ENCODE measurements around the gene VEGFC.

Gene VEGFC

DNA sequence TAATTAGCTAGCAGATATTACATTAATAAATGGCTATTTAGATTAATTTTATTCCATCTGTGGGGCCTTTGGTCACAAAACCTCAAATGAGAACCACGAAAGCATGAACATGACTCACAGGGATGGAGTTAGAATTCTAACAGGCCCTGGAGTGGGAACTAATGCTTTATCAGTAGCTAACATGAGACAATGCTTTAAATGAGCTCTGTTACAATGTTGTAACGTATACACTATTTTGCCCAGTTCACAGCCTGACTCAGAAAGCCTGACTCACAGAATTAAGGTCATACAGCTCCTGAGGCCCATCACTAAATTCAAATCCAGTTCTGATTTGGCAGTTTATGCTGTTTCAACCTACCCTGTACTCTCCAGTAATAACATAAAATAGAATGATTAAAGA lies 23.2 kb downstream of the VEGFC start:
- no peak overlapping the region for H3K27ac ChIP-seq (ENCODE audit: low read depth, low read length)
- H3K36me3 ChIP-seq (ENCODE audit: control insufficient read depth in 1 of 2, insufficient read depth in 2 of 2, low read length in 2 of 2), result no peaks in the 10 kb centered on the region
- H3K4me1 ChIP-seq (ENCODE audit: control insufficient read depth in 1 of 2, insufficient read depth in 2 of 2, low read length in 2 of 2), result no peaks in the 10 kb centered on the region
- H3K9me3 ChIP-seq (ENCODE audit: control insufficient read depth in 1 of 2, low read length in 2 of 2), result peaks cover 0 to 2% of the 10 kb centered on the region in 2 donors
- no peak overlapping the region for H3K4me3 ChIP-seq (ENCODE audit: low read depth in 1 of 2, low read length in 2 of 2)
- no peak overlapping the region for H3K9ac ChIP-seq (ENCODE audit: low read depth in 1 of 2, low read length in 2 of 2)
- no peaks in the 10 kb centered on the region for H3K27me3 ChIP-seq (ENCODE audit: control insufficient read depth in 1 of 2, insufficient read depth in 2 of 2, low read length in 2 of 2)

DNA sequence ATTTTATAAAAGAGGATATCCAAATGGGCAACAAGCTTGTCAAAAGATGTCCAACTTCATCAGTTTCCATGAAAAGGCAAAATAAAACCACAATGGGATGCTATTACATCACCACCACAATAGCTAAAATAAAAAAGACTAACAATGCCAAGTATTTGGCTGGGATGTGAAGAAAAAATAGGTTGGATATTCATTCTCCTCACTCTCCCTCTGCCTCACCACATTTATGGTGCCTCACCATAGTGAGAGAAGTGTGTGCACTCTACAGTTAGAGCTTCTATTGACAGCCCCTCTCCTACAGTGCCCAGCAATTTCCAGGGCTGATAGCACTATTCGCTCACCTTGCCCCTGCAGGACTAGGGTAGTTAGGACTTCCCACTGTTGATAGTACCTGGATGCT lies 25.5 kb downstream of the VEGFC start:
- Histone ChIP-seq H3K27me3 (ENCODE audit: control insufficient read depth in 1 of 2, insufficient read depth in 2 of 2, low read length in 2 of 2) (no peaks in the 10 kb centered on the region), H3K27ac (ENCODE audit: low read depth, low read length) (no peak overlapping the region), H3K9ac (ENCODE audit: low read depth in 1 of 2, low read length in 2 of 2) (no peak overlapping the region), H3K4me3 (ENCODE audit: low read depth in 1 of 2, low read length in 2 of 2) (no peak overlapping the region), H3K9me3 (ENCODE audit: control insufficient read depth in 1 of 2, low read length in 2 of 2) (peaks cover 0 to 2% of the 10 kb centered on the region in 2 donors), H3K36me3 (ENCODE audit: control insufficient read depth in 1 of 2, insufficient read depth in 2 of 2, low read length in 2 of 2) (no peaks in the 10 kb centered on the region), H3K4me1 (ENCODE audit: control insufficient read depth in 1 of 2, insufficient read depth in 2 of 2, low read length in 2 of 2) (no peaks in the 10 kb centered on the region)

DNA sequence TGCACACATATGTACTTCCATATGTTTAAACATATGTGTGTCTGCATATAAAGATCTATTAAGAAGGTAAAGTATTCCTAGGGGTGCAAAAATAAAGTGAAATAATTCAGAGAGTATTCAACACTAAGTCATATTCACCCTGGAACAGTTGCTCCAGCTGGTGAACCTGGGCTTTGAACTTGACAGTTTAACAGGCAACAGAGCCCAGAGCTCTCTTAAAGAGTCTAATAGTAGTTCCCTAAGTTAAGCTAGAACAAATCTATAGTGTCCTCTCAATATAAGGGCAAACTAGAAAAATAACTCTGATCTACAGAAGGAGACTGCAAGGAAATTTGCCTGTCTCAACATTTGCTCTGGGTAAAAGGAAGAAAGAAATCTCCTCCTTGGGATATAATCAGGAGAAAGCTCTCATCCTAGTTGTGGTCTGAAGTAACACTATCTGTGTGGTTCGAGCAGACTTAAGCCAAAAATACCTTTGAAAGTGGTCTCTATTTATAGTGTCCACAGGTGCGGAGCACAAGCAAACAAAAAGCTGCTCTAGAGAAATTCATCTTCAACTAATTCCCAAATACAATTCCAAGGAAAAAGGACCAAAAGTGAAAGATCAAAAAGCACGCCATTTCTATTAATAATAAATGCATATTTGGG lies 29.9 kb downstream of the VEGFC start:
- Histone ChIP-seq H3K4me1 (ENCODE audit: control insufficient read depth in 1 of 2, insufficient read depth in 2 of 2, low read length in 2 of 2) (no peaks in the 10 kb centered on the region), H3K27me3 (ENCODE audit: control insufficient read depth in 1 of 2, insufficient read depth in 2 of 2, low read length in 2 of 2) (no peaks in the 10 kb centered on the region), H3K9ac (ENCODE audit: low read depth in 1 of 2, low read length in 2 of 2) (no peak overlapping the region), H3K4me3 (ENCODE audit: low read depth in 1 of 2, low read length in 2 of 2) (no peak overlapping the region), H3K9me3 (ENCODE audit: control insufficient read depth in 1 of 2, low read length in 2 of 2) (peaks cover 0 to 2% of the 10 kb centered on the region in 2 donors), H3K27ac (ENCODE audit: low read depth, low read length) (no peak overlapping the region), H3K36me3 (ENCODE audit: control insufficient read depth in 1 of 2, insufficient read depth in 2 of 2, low read length in 2 of 2) (no peaks in the 10 kb centered on the region)

DNA sequence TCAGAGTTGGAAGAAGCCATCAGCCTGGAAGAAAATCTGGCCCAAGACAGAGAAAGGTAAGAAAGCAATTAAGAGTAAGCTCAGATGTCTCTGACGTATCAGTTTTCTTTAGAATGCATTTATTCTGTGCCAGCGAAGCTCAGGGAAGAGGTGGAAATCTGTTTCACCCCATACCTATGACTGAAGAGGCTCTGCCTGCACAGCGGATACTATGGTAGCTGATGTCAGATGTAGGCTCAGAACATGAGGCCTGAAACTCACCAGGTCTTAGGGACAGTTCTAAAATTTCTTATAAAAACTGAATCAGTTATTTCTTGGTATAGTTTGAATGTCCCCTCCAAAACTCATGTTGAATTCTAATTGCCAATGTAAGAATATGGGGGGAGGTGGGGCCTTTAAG lies 30.9 kb downstream of the VEGFC start:
- H3K27me3 ChIP-seq (ENCODE audit: control insufficient read depth in 1 of 2, insufficient read depth in 2 of 2, low read length in 2 of 2), result no peaks in the 10 kb centered on the region
- H3K9me3 ChIP-seq (ENCODE audit: control insufficient read depth in 1 of 2, low read length in 2 of 2), result peaks cover 0 to 2% of the 10 kb centered on the region in 2 donors
- no peak overlapping the region for H3K27ac ChIP-seq (ENCODE audit: low read depth, low read length)
- H3K4me1 ChIP-seq (ENCODE audit: control insufficient read depth in 1 of 2, insufficient read depth in 2 of 2, low read length in 2 of 2), result no peaks in the 10 kb centered on the region
- H3K9ac ChIP-seq (ENCODE audit: low read depth in 1 of 2, low read length in 2 of 2), result no peak overlapping the region
- no peaks in the 10 kb centered on the region for H3K36me3 ChIP-seq (ENCODE audit: control insufficient read depth in 1 of 2, insufficient read depth in 2 of 2, low read length in 2 of 2)
- H3K4me3 ChIP-seq (ENCODE audit: low read depth in 1 of 2, low read length in 2 of 2), result no peak overlapping the region

DNA sequence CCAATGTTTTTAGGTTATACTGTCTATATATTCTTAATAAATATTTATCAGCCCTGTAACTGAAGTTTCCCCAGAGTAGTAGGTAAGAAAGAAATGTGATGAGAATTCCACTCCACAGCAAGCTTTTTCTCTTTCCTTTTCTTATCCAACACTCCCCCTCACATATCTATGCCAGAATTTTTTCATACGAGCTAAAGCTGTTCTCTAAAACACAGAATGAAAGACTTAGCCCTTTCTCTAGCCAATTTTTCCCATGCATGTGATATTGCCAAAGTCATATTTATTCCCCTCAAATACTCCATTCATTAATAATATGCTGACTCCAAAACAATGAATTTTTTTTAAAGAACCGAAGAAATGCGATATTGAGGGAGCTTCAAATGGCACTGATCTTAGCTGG lies 32.3 kb downstream of the VEGFC start:
- H3K9me3 ChIP-seq (ENCODE audit: control insufficient read depth in 1 of 2, low read length in 2 of 2), result no peaks in the 10 kb centered on the region
- H3K4me1 ChIP-seq (ENCODE audit: control insufficient read depth in 1 of 2, insufficient read depth in 2 of 2, low read length in 2 of 2), result no peaks in the 10 kb centered on the region
- H3K4me3 ChIP-seq (ENCODE audit: low read depth in 1 of 2, low read length in 2 of 2), result no peak overlapping the region
- no peaks in the 10 kb centered on the region for H3K27me3 ChIP-seq (ENCODE audit: control insufficient read depth in 1 of 2, insufficient read depth in 2 of 2, low read length in 2 of 2)
- no peak overlapping the region for H3K9ac ChIP-seq (ENCODE audit: low read depth in 1 of 2, low read length in 2 of 2)
- no peaks in the 10 kb centered on the region for H3K36me3 ChIP-seq (ENCODE audit: control insufficient read depth in 1 of 2, insufficient read depth in 2 of 2, low read length in 2 of 2)
- H3K27ac ChIP-seq (ENCODE audit: low read depth, low read length), result no peak overlapping the region

DNA sequence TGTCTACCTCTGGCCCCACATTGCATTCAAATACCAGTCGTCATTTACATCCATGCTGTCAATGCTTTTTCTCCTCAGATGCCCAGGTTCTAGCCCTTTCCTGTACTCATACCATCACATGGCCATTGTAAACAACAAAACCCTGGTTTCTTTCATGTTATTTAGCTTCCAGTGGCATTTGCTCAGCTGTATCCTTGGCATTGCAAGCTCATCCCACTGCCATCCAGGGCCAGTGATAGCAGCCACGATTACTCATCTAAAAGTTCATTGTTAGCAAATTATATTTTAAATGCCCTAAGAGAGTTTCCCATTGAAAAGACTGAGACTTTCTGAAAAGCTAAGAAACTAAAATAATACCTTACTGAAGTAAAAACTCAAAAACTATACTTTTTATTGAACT lies 34.0 kb downstream of the VEGFC start:
- Histone ChIP-seq H3K27me3 (ENCODE audit: control insufficient read depth in 1 of 2, insufficient read depth in 2 of 2, low read length in 2 of 2) (no peaks in the 10 kb centered on the region), H3K9ac (ENCODE audit: low read depth in 1 of 2, low read length in 2 of 2) (no peak overlapping the region), H3K9me3 (ENCODE audit: control insufficient read depth in 1 of 2, low read length in 2 of 2) (no peaks in the 10 kb centered on the region), H3K27ac (ENCODE audit: low read depth, low read length) (no peak overlapping the region), H3K4me3 (ENCODE audit: low read depth in 1 of 2, low read length in 2 of 2) (no peak overlapping the region), H3K36me3 (ENCODE audit: control insufficient read depth in 1 of 2, insufficient read depth in 2 of 2, low read length in 2 of 2) (no peaks in the 10 kb centered on the region), H3K4me1 (ENCODE audit: control insufficient read depth in 1 of 2, insufficient read depth in 2 of 2, low read length in 2 of 2) (no peaks in the 10 kb centered on the region)

DNA sequence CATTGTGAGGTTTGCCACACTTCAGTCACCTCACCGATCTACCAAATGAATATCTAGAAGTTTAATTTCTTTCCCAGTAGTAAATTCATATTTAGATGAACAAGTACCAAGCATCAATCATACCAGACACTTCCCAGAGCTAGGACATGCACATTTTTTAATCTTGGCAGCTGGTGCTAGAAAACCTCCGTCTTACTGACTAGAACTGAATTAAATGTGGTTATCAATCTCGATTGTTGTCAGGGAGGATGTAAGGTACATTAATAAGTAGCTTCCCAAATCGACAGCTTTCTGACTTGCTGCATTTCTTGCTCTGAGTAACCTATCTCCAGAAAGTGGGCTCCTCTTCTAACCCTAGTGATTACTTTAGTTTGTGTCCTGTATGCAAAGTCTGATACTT lies 34.4 kb downstream of the VEGFC start:
- Histone ChIP-seq H3K4me3 (ENCODE audit: low read depth in 1 of 2, low read length in 2 of 2) (no peak overlapping the region), H3K9ac (ENCODE audit: low read depth in 1 of 2, low read length in 2 of 2) (no peak overlapping the region), H3K27me3 (ENCODE audit: control insufficient read depth in 1 of 2, insufficient read depth in 2 of 2, low read length in 2 of 2) (no peaks in the 10 kb centered on the region), H3K9me3 (ENCODE audit: control insufficient read depth in 1 of 2, low read length in 2 of 2) (no peaks in the 10 kb centered on the region), H3K36me3 (ENCODE audit: control insufficient read depth in 1 of 2, insufficient read depth in 2 of 2, low read length in 2 of 2) (no peaks in the 10 kb centered on the region), H3K4me1 (ENCODE audit: control insufficient read depth in 1 of 2, insufficient read depth in 2 of 2, low read length in 2 of 2) (no peaks in the 10 kb centered on the region), H3K27ac (ENCODE audit: low read depth, low read length) (no peak overlapping the region)

DNA sequence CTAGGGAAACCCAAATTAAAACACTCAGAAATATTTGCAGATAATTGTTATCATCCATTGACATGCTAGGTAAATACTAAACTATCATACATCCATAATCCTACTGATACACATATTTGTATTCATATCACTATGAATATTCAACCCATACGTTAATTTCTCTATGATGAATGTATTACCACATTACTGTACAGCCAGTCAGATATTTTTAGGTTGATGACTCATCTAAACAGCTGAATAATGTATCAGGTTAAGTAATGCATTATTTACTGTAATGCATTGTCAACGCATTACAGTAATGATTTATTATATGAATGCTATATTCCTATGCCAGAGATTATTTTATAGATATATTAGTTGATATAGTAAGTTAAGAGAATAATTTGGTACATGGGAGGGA lies 37.1 kb downstream of the VEGFC start:
- no peak overlapping the region for H3K9ac ChIP-seq (ENCODE audit: low read depth in 1 of 2, low read length in 2 of 2)
- no peaks in the 10 kb centered on the region for H3K9me3 ChIP-seq (ENCODE audit: control insufficient read depth in 1 of 2, low read length in 2 of 2)
- H3K27me3 ChIP-seq (ENCODE audit: control insufficient read depth in 1 of 2, insufficient read depth in 2 of 2, low read length in 2 of 2), result no peaks in the 10 kb centered on the region
- no peak overlapping the region for H3K4me3 ChIP-seq (ENCODE audit: low read depth in 1 of 2, low read length in 2 of 2)
- no peaks in the 10 kb centered on the region for H3K4me1 ChIP-seq (ENCODE audit: control insufficient read depth in 1 of 2, insufficient read depth in 2 of 2, low read length in 2 of 2)
- H3K36me3 ChIP-seq (ENCODE audit: control insufficient read depth in 1 of 2, insufficient read depth in 2 of 2, low read length in 2 of 2), result no peaks in the 10 kb centered on the region
- no peak overlapping the region for H3K27ac ChIP-seq (ENCODE audit: low read depth, low read length)

DNA sequence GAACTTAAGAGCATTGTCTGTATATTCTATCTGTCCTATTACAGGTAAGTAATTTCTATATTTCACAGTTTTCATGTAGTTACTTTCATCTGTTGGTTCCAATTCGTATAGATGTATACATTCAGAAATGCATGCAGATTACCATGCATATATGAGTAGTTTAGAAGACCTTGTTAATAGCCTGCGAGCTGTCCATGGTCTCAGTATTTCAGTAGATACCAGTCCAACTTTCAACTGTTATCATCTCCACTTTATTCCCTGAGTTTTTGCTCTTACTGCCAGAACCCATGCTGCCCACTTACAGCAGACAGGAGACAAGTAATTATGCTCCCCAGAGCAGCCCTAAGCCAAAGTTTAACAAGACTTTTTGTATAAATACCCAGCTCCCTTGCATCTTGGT lies 37.7 kb downstream of the VEGFC start:
- no peaks in the 10 kb centered on the region for H3K27me3 ChIP-seq (ENCODE audit: control insufficient read depth in 1 of 2, insufficient read depth in 2 of 2, low read length in 2 of 2)
- H3K9me3 ChIP-seq (ENCODE audit: control insufficient read depth in 1 of 2, low read length in 2 of 2), result no peaks in the 10 kb centered on the region
- H3K4me3 ChIP-seq (ENCODE audit: low read depth in 1 of 2, low read length in 2 of 2), result no peak overlapping the region
- H3K27ac ChIP-seq (ENCODE audit: low read depth, low read length), result no peak overlapping the region
- no peaks in the 10 kb centered on the region for H3K4me1 ChIP-seq (ENCODE audit: control insufficient read depth in 1 of 2, insufficient read depth in 2 of 2, low read length in 2 of 2)
- H3K36me3 ChIP-seq (ENCODE audit: control insufficient read depth in 1 of 2, insufficient read depth in 2 of 2, low read length in 2 of 2), result no peaks in the 10 kb centered on the region
- no peak overlapping the region for H3K9ac ChIP-seq (ENCODE audit: low read depth in 1 of 2, low read length in 2 of 2)

DNA sequence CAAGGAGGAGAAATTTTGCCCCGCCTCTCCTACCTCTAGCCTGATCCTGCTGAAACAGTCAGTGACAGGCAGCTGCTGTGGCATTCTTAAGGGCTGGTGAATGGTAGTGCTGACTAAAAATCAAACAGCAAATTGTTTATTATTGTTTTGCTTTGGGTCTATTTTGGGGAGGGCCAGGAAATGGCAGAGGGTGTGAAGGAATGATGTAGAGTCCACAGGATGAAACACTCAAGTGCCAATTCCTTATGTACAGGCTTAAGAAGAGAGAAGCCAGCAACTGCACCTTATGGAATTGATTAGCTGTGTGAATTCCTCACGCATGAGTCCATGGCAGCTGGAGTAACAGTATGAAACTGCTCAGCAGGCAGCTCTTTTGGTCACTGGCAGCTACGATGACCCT lies 39.7 kb downstream of the VEGFC start:
- H3K27me3 ChIP-seq (ENCODE audit: control insufficient read depth in 1 of 2, insufficient read depth in 2 of 2, low read length in 2 of 2), result no peaks in the 10 kb centered on the region
- no peaks in the 10 kb centered on the region for H3K36me3 ChIP-seq (ENCODE audit: control insufficient read depth in 1 of 2, insufficient read depth in 2 of 2, low read length in 2 of 2)
- H3K4me3 ChIP-seq (ENCODE audit: low read depth in 1 of 2, low read length in 2 of 2), result no peak overlapping the region
- no peaks in the 10 kb centered on the region for H3K4me1 ChIP-seq (ENCODE audit: control insufficient read depth in 1 of 2, insufficient read depth in 2 of 2, low read length in 2 of 2)
- H3K9ac ChIP-seq (ENCODE audit: low read depth in 1 of 2, low read length in 2 of 2), result no peak overlapping the region
- H3K27ac ChIP-seq (ENCODE audit: low read depth, low read length), result no peak overlapping the region
- H3K9me3 ChIP-seq (ENCODE audit: control insufficient read depth in 1 of 2, low read length in 2 of 2), result no peaks in the 10 kb centered on the region
